ENCODE results near the gene HM13. TPM values are rescaled to one million over a fixed set of nuclear protein-coding genes. Genes with fewer than 3 reads are reported as not detected.
"Not testable (repeated sequence)": the region's sequence is repeated elsewhere in the genome, so short reads cannot be mapped to it uniquely, and the experiment has no call there.

The HM13 gene
- total RNA-seq, 6 experiments from 2014 or later = 265 to 332 (median 284) TPM

DNA sequence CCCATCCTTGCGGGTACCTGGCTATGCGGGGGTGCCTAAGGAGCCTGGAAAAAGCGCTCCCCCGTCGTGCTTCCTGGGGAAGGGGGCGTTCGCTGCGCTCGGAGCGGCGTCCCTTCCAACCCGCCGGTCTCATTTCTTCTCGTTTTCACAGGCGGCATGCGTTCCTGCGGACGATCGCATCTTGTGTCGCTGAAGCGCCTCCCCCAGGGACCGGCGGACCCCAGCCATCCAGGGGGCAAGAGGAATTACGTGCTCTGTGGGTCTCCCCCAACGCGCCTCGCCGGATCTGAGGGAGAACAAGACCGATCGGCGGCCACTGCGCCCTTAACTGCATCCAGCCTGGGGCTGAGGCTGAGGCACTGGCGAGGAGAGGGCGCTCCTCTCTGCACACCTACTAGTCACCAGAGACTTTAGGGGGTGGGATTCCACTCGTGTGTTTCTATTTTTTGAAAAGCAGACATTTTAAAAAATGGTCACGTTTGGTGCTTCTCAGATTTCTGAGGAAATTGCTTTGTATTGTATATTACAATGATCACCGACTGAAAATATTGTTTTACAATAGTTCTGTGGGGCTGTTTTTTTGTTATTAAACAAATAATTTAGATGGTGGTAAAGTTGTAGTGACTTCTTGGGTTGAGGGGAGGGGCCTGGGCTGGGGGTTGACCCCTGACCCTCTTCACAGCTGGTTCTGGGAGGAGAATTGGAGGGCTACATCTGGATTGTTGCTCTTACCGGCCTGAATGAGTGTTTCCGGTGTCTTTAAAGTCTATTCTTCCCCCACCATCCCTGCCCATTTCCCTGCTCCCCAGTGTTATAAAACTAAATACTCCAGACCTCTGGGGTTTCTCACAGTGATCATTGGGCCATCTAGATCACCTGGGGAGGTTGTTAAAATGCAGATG, 91.9 kb downstream of the HM13 start:
- Mint-ChIP-seq H3K9me3 (peaks cover 23% of the 10 kb centered on the region), H3K27me3 (ENCODE audit: insufficient read depth) (peaks cover 38% of the 10 kb centered on the region), H3K36me3 (ENCODE audit: low read depth) (peaks cover 29% of the 10 kb centered on the region), H3K4me3 (peak overlapping the region; percentile 96), H3K27ac (peak overlapping the region; percentile 99), H3K4me1 (ENCODE audit: low read depth) (peaks cover 50% of the 10 kb centered on the region)
- TF ChIP-seq, protein P1, sequence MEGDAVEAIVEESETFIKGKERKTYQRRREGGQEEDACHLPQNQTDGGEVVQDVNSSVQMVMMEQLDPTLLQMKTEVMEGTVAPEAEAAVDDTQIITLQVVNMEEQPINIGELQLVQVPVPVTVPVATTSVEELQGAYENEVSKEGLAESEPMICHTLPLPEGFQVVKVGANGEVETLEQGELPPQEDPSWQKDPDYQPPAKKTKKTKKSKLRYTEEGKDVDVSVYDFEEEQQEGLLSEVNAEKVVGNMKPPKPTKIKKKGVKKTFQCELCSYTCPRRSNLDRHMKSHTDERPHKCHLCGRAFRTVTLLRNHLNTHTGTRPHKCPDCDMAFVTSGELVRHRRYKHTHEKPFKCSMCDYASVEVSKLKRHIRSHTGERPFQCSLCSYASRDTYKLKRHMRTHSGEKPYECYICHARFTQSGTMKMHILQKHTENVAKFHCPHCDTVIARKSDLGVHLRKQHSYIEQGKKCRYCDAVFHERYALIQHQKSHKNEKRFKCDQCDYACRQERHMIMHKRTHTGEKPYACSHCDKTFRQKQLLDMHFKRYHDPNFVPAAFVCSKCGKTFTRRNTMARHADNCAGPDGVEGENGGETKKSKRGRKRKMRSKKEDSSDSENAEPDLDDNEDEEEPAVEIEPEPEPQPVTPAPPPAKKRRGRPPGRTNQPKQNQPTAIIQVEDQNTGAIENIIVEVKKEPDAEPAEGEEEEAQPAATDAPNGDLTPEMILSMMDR (IDR thresholded peaks at IDR 0.05) = peak; percentile 3; the same call in 1 of the 2 replicates
- DNase-seq = no peak

DNA sequence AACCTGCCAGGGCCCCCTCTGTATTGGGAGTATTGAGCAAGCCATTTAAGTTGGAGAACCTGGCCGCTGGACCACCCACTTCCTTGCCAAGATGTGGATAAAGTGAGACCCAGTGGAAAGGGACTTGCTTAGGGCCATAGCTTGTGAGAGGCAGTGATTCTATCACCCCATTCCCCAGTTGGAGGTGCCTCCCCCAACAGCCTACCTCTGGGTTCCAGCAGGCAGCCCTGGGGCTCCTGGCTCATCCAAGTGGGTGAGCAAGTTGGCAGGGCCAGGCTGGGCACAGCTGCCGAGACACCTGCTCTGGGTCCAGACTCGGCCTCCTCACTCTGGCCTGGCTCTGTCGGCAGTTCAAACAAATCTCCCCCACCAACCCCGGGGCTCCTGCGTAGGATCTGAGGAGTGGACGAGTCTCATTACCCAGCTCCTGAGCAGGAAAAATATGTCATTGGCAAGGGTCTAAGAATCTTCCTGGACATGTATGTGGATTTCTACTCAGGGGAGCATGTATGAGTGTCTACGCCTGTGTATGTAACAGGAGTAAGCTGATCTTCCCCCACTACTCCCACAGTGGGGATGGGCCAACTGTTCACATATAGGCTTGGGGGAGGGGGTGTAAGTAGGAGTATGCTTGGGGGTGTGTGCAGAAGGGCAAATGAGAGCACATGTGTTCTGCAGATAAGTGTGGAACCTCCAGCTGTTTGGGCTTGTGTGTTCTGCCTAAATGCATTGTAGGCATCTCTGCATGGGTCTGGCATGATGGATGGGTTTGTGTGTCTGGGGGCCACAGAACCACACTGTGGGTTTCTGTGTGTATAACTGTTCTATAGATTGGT, 92.8 kb downstream of the HM13 start:
- peak overlapping the region; percentile 99 for H3K27ac Mint-ChIP-seq
- peaks cover 38% of the 10 kb centered on the region for H3K27me3 Mint-ChIP-seq (ENCODE audit: insufficient read depth)
- TF ChIP-seq, protein P1 (IDR thresholded peaks at IDR 0.05) = no peak
- DNase-seq = peak; percentile 88
- peaks cover 29% of the 10 kb centered on the region for H3K36me3 Mint-ChIP-seq (ENCODE audit: low read depth)
- H3K4me1 Mint-ChIP-seq (ENCODE audit: low read depth) = peaks cover 57% of the 10 kb centered on the region
- H3K4me3 Mint-ChIP-seq = peak overlapping the region; percentile 96
- peaks cover 23% of the 10 kb centered on the region for H3K9me3 Mint-ChIP-seq

DNA sequence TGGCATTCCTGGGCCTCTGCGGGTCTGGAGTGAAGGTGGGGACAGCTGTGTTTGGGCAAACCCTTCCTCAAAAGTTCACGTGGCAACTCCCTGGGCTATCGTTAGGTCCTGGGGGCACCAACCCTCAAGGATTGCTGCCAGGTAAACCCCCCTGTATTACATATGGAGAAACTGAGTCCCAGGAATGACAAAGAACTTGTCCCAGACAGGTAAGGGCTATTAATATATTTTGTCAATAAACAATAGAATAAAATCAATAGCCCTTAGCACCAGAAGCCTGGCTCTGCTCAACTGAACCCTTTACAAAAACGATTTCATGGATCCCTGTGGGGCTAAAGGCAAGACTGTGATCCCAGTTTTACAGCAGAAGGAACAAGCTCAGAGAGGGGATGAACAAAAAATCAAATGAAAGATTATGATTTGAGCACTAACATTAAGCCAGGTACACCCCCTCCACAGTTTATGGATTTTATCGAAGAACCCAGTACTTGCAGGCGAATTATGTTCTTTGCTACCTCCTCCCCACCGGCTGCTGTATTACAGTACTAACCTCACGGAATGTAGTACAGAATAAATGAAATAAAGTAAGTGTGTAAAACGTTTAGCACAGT, 93.5 kb downstream of the HM13 start:
- DNase-seq = peak; percentile 60
- Mint-ChIP-seq H3K9me3 (peaks cover 23% of the 10 kb centered on the region), H3K27me3 (ENCODE audit: insufficient read depth) (peaks cover 38% of the 10 kb centered on the region), H3K36me3 (ENCODE audit: low read depth) (peaks cover 29% of the 10 kb centered on the region), H3K4me1 (ENCODE audit: low read depth) (peaks cover 54% of the 10 kb centered on the region), H3K4me3 (peak overlapping the region; percentile 96), H3K27ac (peak overlapping the region; percentile 99)
- TF ChIP-seq, protein P1 (IDR thresholded peaks at IDR 0.05) = no peak

- peak; percentile 45 for DNase-seq
- H3K36me3 Mint-ChIP-seq (ENCODE audit: low read depth) = peaks cover 29% of the 10 kb centered on the region
- H3K27me3 Mint-ChIP-seq (ENCODE audit: insufficient read depth) = peaks cover 38% of the 10 kb centered on the region
- H3K27ac Mint-ChIP-seq = peak overlapping the region; percentile 99
- peaks cover 55% of the 10 kb centered on the region for H3K4me1 Mint-ChIP-seq (ENCODE audit: low read depth)
- TF ChIP-seq, protein P1 (IDR thresholded peaks at IDR 0.05) = no peak
- peaks cover 23% of the 10 kb centered on the region for H3K9me3 Mint-ChIP-seq
- H3K4me3 Mint-ChIP-seq = peak overlapping the region; percentile 96
Observed at GRCh38 chr20:31608251-31608945, 94.2 kb downstream of the HM13 start.

GRCh38 chr20:31612271-31612640, 98.0 kb downstream of the HM13 start:
- DNase-seq; H3K36me3 Mint-ChIP-seq (ENCODE audit: low read depth); H3K9me3 Mint-ChIP-seq; H3K27me3 Mint-ChIP-seq (ENCODE audit: insufficient read depth); H3K4me3 Mint-ChIP-seq; H3K27ac Mint-ChIP-seq: not testable (repeated sequence)
- H3K4me1 Mint-ChIP-seq (ENCODE audit: low read depth) = peaks cover 42% of the 10 kb centered on the region
